Gastroesophageal sphincter (tissue), 4 donors: ENCODE results near the gene RALA. TPM values are rescaled to one million over a fixed set of nuclear protein-coding genes. Genes with fewer than 3 reads are reported as not detected.
"Not testable (repeated sequence)": the region's sequence is repeated elsewhere in the genome, so short reads cannot be mapped to it uniquely, and the experiment has no call there.

Experiments
- ATAC-seq: fragments of 150-250 bp; one replicate; pipeline ENCODE4 v1.9.1; 2016; ENCODE audit warnings: mild to moderate bottlenecking, moderate library complexity
- H3K27ac ChIP-seq, 4 donors: fragments of 200-600 bp; sonication (generic) in 3 of 4; 1 replicate in 3 of 4; 2 replicates in 1 of 4; pipeline ENCODE4 v1.5.1; 2016 to 2019
- H3K27me3 ChIP-seq: fragments of 200-600 bp; sonication (generic); one replicate; pipeline ENCODE4 v1.5.1; 2019
- H3K36me3 ChIP-seq, 2 donors: fragments of 200-600 bp; sonication (generic); one replicate each; pipeline ENCODE4 v1.5.1; 2019; ENCODE audit warnings: control low read depth in 1 of 2
- H3K4me1 ChIP-seq, 3 donors: fragments of 200-600 bp; sonication (generic); 1 replicate in 2 of 3; 2 replicates in 1 of 3; pipeline ENCODE4 v1.5.1; 2016 to 2019; ENCODE audit warnings: control low read depth in 2 of 3
- H3K4me3 ChIP-seq, 2 donors: fragments of 200-600 bp; sonication (generic); one replicate each; pipeline ENCODE4 v1.5.1; 2019; ENCODE audit warnings: mild to moderate bottlenecking in 1 of 2, moderate library complexity in 1 of 2
- H3K9me3 ChIP-seq, 3 donors: fragments of 200-600 bp; sonication (generic); one replicate each; pipeline ENCODE4 v1.5.1; 2017 to 2019; ENCODE audit warnings: control low read depth in 2 of 3
- CTCF ChIP-seq, 4 experiments: fragments of 200-600 bp in 2 of 4; fragments of 450-650 bp in 2 of 4; sonication (generic) in 1 of 4; IDR thresholded peaks; one replicate each; pipeline ENCODE4 v1.5.1; 2017 to 2019; ENCODE audit warnings: antibody characterized with exemption in 4 of 4, mild to moderate bottlenecking in 2 of 4, moderate library complexity in 2 of 4
- EP300 ChIP-seq: sonication (generic); formaldehyde crosslinking; IDR thresholded peaks from one replicate; pipeline ENCODE4 v1.6.1; 2017; ENCODE audit warnings: antibody characterized with exemption, mild to moderate bottlenecking
- POLR2A ChIP-seq, 2 donors: fragments of 450-650 bp; IDR thresholded peaks; one replicate each; pipeline ENCODE4 v1.6.1; 2017; ENCODE audit warnings: antibody characterized with exemption in 2 of 2, mild to moderate bottlenecking in 2 of 2, moderate library complexity in 1 of 2
- POLR2AphosphoS5 ChIP-seq: sonication (generic); formaldehyde crosslinking; IDR thresholded peaks from one replicate; pipeline ENCODE4 v1.6.1; 2017; ENCODE audit warnings: antibody characterized with exemption
- WGBS, 2 donors: methylation state at CpG; one replicate each; pipeline ENCODE4 v1.1.5; 2018; ENCODE audit warnings: low coverage in 1 of 2; 5-methylcytosine and 5-hydroxymethylcytosine counted together
- total RNA-seq, 4 donors: library from RNA; depleted of rRNA; stranded (reverse); fragments of >200 nt; gene quantifications; one replicate each; pipeline ENCODE4 v1.1.0, GENCODE V29; 2016

Gene RALA
- total RNA-seq, 4 donors from 2014 or later: 16.6 to 30.7 (median 21.0) TPM

GRCh38 chr7:39666562-39666961 lies 43.2 kb downstream of the RALA start:
- no peak for TF ChIP-seq POLR2AphosphoS5
- TF ChIP-seq EP300: no peak
- TF ChIP-seq CTCF (IDR thresholded peaks at IDR 0.05): no peak
- no peak for TF ChIP-seq POLR2A (IDR thresholded peaks at IDR 0.05)
- Histone ChIP-seq H3K9me3 (no peaks in the 10 kb centered on the region), H3K36me3 (no peaks in the 10 kb centered on the region), H3K27ac (no peak overlapping the region), H3K4me3 (no peak overlapping the region), H3K27me3 (no peaks in the 10 kb centered on the region), H3K4me1 (peaks cover 0 to 24% (median 0%) of the 10 kb centered on the region in 3 donors)
- ATAC-seq: no peak
- whole genome bisulfite sequencing, 2 donors: 96% methylated on average over 2 of the region's 2 CpGs

GRCh38 chr7:39667341-39667923 lies 44.1 kb downstream of the RALA start:
- H3K4me1 ChIP-seq: peaks cover 0 to 33% (median 0%) of the 10 kb centered on the region in 3 donors
- no peak overlapping the region for H3K4me3 ChIP-seq
- H3K9me3 ChIP-seq: no peaks in the 10 kb centered on the region
- TF ChIP-seq CTCF (IDR thresholded peaks at IDR 0.05): no peak
- TF ChIP-seq EP300: no peak
- TF ChIP-seq POLR2A (IDR thresholded peaks at IDR 0.05): no peak
- TF ChIP-seq POLR2AphosphoS5: no peak
- peak; percentile 55 for ATAC-seq
- H3K27ac ChIP-seq: peak overlapping the region in 1 of 4 donors; percentile 39
- no peaks in the 10 kb centered on the region for H3K27me3 ChIP-seq
- no peaks in the 10 kb centered on the region for H3K36me3 ChIP-seq
- WGBS, 2 donors: 45 to 52% methylated on average over 3 of the region's 3 CpGs

GRCh38 chr7:39668280-39668679 lies 44.9 kb downstream of the RALA start:
- H3K9me3 ChIP-seq, ATAC-seq, H3K27ac ChIP-seq, H3K4me3 ChIP-seq, H3K36me3 ChIP-seq, H3K27me3 ChIP-seq: not testable (repeated sequence)
- WGBS, 2 donors: 91 to 93% methylated on average over 4 of the region's 4 CpGs
- peaks cover 0 to 34% (median 0%) of the 10 kb centered on the region in 3 donors for H3K4me1 ChIP-seq

GRCh38 chr7:39670052-39670451 lies 46.7 kb downstream of the RALA start:
- H3K9me3 ChIP-seq: no peaks in the 10 kb centered on the region
- no peak overlapping the region for H3K4me3 ChIP-seq
- H3K27ac ChIP-seq: no peak overlapping the region
- no peak for TF ChIP-seq POLR2A (IDR thresholded peaks at IDR 0.05)
- no peak for TF ChIP-seq CTCF (IDR thresholded peaks at IDR 0.05)
- TF ChIP-seq EP300: no peak
- no peak for TF ChIP-seq POLR2AphosphoS5
- H3K27me3 ChIP-seq: no peaks in the 10 kb centered on the region
- ATAC-seq: no peak
- H3K36me3 ChIP-seq: no peaks in the 10 kb centered on the region
- 88% methylated on average over 2 of the region's 2 CpGs; no CpG with 5 or more reads in 1 of the 2 donors for WGBS, 2 donors
- H3K4me1 ChIP-seq: peaks cover 0 to 46% (median 0%) of the 10 kb centered on the region in 3 donors

- 44 to 100% methylated on average over 1 of the region's 1 CpG for WGBS, 2 donors
- H3K27me3 ChIP-seq: no peaks in the 10 kb centered on the region
- no peaks in the 10 kb centered on the region for H3K9me3 ChIP-seq
- H3K36me3 ChIP-seq: no peaks in the 10 kb centered on the region
- no peak for ATAC-seq
- peaks cover 0 to 50% (median 0%) of the 10 kb centered on the region in 3 donors for H3K4me1 ChIP-seq
- H3K27ac ChIP-seq: no peak overlapping the region
- H3K4me3 ChIP-seq: no peak overlapping the region
- TF ChIP-seq POLR2AphosphoS5 (no peak), POLR2A (IDR thresholded peaks at IDR 0.05) (no peak), CTCF (IDR thresholded peaks at IDR 0.05) (no peak)
Observed at GRCh38 chr7:39670934-39671333, 47.6 kb downstream of the RALA start.
